Liver (tissue), 9 donors: ENCODE results near the gene UBA1. TPM values are rescaled to one million over a fixed set of nuclear protein-coding genes. Genes with fewer than 3 reads are reported as not detected.

Experiments
- DNase-seq: peaks from one replicate; pipeline ENCODE4 v3.0.0-alpha.2; 2017; ENCODE audit warnings: low spot score
- H3K27ac ChIP-seq, 2 donors: one replicate each; pipeline ENCODE4 v1.7.0; 2013; ENCODE audit warnings: inconsistent platforms in 2 of 2, low read length in 2 of 2, control low read depth in 1 of 2, low read depth in 1 of 2, mild to moderate bottlenecking in 1 of 2
- H3K27me3 ChIP-seq, 4 donors: one replicate each; pipeline versions ENCODE4 v1.6.1 to v1.7.0; 2013; ENCODE audit warnings: low read length in 3 of 4, inconsistent platforms in 1 of 4, mild to moderate bottlenecking in 1 of 4, moderate library complexity in 1 of 4; ENCODE audit not compliant: control insufficient read depth in 4 of 4, insufficient read depth in 4 of 4
- H3K36me3 ChIP-seq, 4 donors: one replicate each; pipeline versions ENCODE4 v1.6.1 to v1.7.0; 2013; ENCODE audit warnings: low read length in 3 of 4, mild to moderate bottlenecking in 3 of 4, low read depth in 1 of 4, moderate library complexity in 1 of 4; ENCODE audit not compliant: control insufficient read depth in 4 of 4, insufficient read depth in 3 of 4
- H3K4me1 ChIP-seq, 4 donors: one replicate each; pipeline versions ENCODE4 v1.6.1 to v1.7.0; 2013; ENCODE audit warnings: low read length in 3 of 4, mild to moderate bottlenecking in 3 of 4, moderate library complexity in 1 of 4; ENCODE audit not compliant: control insufficient read depth in 4 of 4, insufficient read depth in 4 of 4
- H3K4me3 ChIP-seq, 3 donors: one replicate each; pipeline versions ENCODE4 v1.6.1 to v1.7.0; 2013; ENCODE audit warnings: low read length in 3 of 3, control low read depth in 1 of 3, low read depth in 1 of 3, mild to moderate bottlenecking in 1 of 3
- H3K9ac ChIP-seq, 2 donors: one replicate each; pipeline ENCODE4 v1.7.0; 2013; ENCODE audit warnings: low read length in 2 of 2, mild to moderate bottlenecking in 2 of 2, moderate library complexity in 2 of 2, control low read depth in 1 of 2, low read depth in 1 of 2
- H3K9me3 ChIP-seq, 4 donors: one replicate each; pipeline versions ENCODE4 v1.6.1 to v1.7.0; 2013; ENCODE audit warnings: low read length in 3 of 4; ENCODE audit not compliant: control insufficient read depth in 4 of 4
- EGR1 ChIP-seq, 2 donors: IDR thresholded peaks; 2 replicates each; pipeline ENCODE4 v1.6.1; 2016 to 2018; ENCODE audit warnings: antibody characterized with exemption in 2 of 2, low read depth in 2 of 2
- FOXA1 ChIP-seq: IDR thresholded peaks from 2 replicates; pipeline ENCODE4 v1.6.1; 2016; ENCODE audit warnings: antibody characterized with exemption
- HNF4A ChIP-seq, 2 donors: conservative IDR thresholded peaks; 2 replicates each; pipeline ENCODE4 v1.6.1; 2016; ENCODE audit warnings: antibody characterized with exemption in 2 of 2, mild to moderate bottlenecking in 2 of 2
- JUND ChIP-seq, 2 donors: IDR thresholded peaks; 2 replicates each; pipeline ENCODE4 v1.6.1; 2016; ENCODE audit warnings: antibody characterized with exemption in 2 of 2
- MAX ChIP-seq: IDR thresholded peaks from 2 replicates; pipeline ENCODE4 v1.6.1; 2016; ENCODE audit warnings: antibody characterized with exemption
- NR2F2 ChIP-seq: IDR thresholded peaks from 2 replicates; pipeline ENCODE4 v1.6.1; 2016; ENCODE audit warnings: antibody characterized with exemption
- RAD21 ChIP-seq, 2 donors: IDR thresholded peaks; 2 replicates each; pipeline ENCODE4 v1.6.1; 2016; ENCODE audit warnings: antibody characterized with exemption in 2 of 2, mild to moderate bottlenecking in 2 of 2
- RXRA ChIP-seq, 2 donors: IDR thresholded peaks; 2 replicates each; pipeline ENCODE4 v1.6.1; 2017 to 2018; ENCODE audit warnings: antibody characterized with exemption in 2 of 2, mild to moderate bottlenecking in 1 of 2
- SP1 ChIP-seq: IDR thresholded peaks from 2 replicates; pipeline ENCODE4 v1.6.1; 2018; ENCODE audit warnings: antibody characterized with exemption, mild to moderate bottlenecking
- TAF1 ChIP-seq: conservative IDR thresholded peaks from 2 replicates; pipeline ENCODE4 v1.6.1; 2016; ENCODE audit warnings: antibody characterized with exemption, mild to moderate bottlenecking
- YY1 ChIP-seq: IDR thresholded peaks from 2 replicates; pipeline ENCODE4 v1.6.1; 2016; ENCODE audit warnings: antibody characterized with exemption, mild to moderate bottlenecking
- WGBS: extraction: QIAGEN DNeasy Blood & Tissue Kit; methylation state at CpG from one replicate; pipeline ENCODE4 v1.1.7; 2013; 5-methylcytosine and 5-hydroxymethylcytosine counted together
- polyA plus RNA-seq, 2 donors: library from polyadenylated mRNA; stranded (reverse) in 1 of 2; unstranded in 1 of 2; fragments of 200-250 nt in 1 of 2; fragments of >200 nt in 1 of 2; fragmentation: Nextera tagmentation in 1 of 2; extraction: Ambion mirVana in 1 of 2; gene quantifications; one replicate each; pipeline versions ENCODE4 v1.2.1 to v1.2.3, GENCODE V29; 2013 to 2015
- total RNA-seq, 2 donors: library from RNA; depleted of rRNA; stranded (reverse); fragments of >200 nt; gene quantifications; one replicate each; pipeline ENCODE4 v1.2.3, GENCODE V29; 2014
- TF ChIP-seq, protein P1 (sequence below): fragments of 150-350 bp; IDR thresholded peaks from 2 replicates; pipeline ENCODE4 v1.5.1; 2017; ENCODE audit warnings: improper control_type of control experiment, low read depth, low read length; ENCODE audit not compliant: missing input control
- TF ChIP-seq, protein P2 (sequence below): IDR thresholded peaks from 2 replicates; pipeline ENCODE4 v1.6.1; 2016; ENCODE audit warnings: antibody characterized with exemption
- TF ChIP-seq, protein P3 (sequence below): IDR thresholded peaks from 2 replicates; pipeline ENCODE4 v1.6.1; 2016; ENCODE audit warnings: antibody characterized with exemption, mild to moderate bottlenecking
- TF ChIP-seq, protein P4 (sequence below): IDR thresholded peaks from 2 replicates; pipeline ENCODE4 v1.6.1; 2016; ENCODE audit warnings: antibody characterized with exemption
- donor health status: healthy.
- donor health status: healthy.
- donor health status: healthy.
- donor health status: healthy.
- donor health status: healthy.

UBA1 gene
- total and polyA plus RNA-seq, 4 donors = 39.8 to 85.4 (median 68.7) TPM

DNA sequence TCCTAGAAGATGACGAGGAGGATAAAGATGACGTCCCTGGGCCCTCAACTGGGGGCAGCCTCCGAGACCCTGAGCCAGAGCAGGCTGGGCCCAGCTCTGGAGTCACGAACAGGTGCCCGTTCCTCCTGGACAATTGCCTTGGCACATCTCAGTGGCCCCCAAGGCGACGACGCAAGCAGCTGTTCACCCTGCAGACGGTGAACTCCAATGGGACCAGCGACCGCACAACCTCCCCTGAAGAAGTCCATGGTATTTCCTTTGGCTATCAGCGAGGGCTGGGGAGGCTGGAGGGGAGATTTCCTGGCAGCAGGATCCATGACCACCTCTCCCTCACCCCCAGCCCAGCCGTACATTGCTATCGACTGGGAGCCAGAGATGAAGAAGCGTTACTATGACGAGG, 51.0 kb downstream of the UBA1 start:
- Histone ChIP-seq H3K36me3 (peaks cover 0 to 34% (median 12%) of the 10 kb centered on the region in 4 donors), H3K27me3 (peaks cover 0 to 2% (median 0%) of the 10 kb centered on the region in 4 donors), H3K27ac (no peak overlapping the region), H3K9ac (no peak overlapping the region), H3K4me3 (no peak overlapping the region), H3K4me1 (no peaks in the 10 kb centered on the region), H3K9me3 (peaks cover 0 to 4% (median 0%) of the 10 kb centered on the region in 4 donors)
- TF ChIP-seq, protein P1, sequence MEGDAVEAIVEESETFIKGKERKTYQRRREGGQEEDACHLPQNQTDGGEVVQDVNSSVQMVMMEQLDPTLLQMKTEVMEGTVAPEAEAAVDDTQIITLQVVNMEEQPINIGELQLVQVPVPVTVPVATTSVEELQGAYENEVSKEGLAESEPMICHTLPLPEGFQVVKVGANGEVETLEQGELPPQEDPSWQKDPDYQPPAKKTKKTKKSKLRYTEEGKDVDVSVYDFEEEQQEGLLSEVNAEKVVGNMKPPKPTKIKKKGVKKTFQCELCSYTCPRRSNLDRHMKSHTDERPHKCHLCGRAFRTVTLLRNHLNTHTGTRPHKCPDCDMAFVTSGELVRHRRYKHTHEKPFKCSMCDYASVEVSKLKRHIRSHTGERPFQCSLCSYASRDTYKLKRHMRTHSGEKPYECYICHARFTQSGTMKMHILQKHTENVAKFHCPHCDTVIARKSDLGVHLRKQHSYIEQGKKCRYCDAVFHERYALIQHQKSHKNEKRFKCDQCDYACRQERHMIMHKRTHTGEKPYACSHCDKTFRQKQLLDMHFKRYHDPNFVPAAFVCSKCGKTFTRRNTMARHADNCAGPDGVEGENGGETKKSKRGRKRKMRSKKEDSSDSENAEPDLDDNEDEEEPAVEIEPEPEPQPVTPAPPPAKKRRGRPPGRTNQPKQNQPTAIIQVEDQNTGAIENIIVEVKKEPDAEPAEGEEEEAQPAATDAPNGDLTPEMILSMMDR = no peak
- no peak for TF ChIP-seq RXRA (IDR thresholded peaks at IDR 0.05)
- DNase-seq = no peak
- whole genome bisulfite sequencing = 92% methylated on average over 16 of the region's 16 CpGs

GRCh38 chrX:47245156-47245555, 51.5 kb downstream of the UBA1 start:
- peaks cover 0 to 34% (median 12%) of the 10 kb centered on the region in 4 donors for H3K36me3 ChIP-seq
- DNase-seq = no peak
- H3K27ac ChIP-seq = no peak overlapping the region
- peaks cover 0 to 4% (median 0%) of the 10 kb centered on the region in 4 donors for H3K9me3 ChIP-seq
- TF ChIP-seq JUND (IDR thresholded peaks at IDR 0.05) (no peak), RXRA (IDR thresholded peaks at IDR 0.05) (no peak), RAD21 (IDR thresholded peaks at IDR 0.05) (no peak), EGR1 (IDR thresholded peaks at IDR 0.05; ENCODE audit: low read depth in 2 of 2) (no peak), HNF4A (conservative IDR thresholded peaks at IDR 0.05) (no peak), SP1 (no peak), NR2F2 (no peak), TAF1 (no peak), YY1 (no peak), MAX (no peak), FOXA1 (no peak)
- TF ChIP-seq, protein P2, sequence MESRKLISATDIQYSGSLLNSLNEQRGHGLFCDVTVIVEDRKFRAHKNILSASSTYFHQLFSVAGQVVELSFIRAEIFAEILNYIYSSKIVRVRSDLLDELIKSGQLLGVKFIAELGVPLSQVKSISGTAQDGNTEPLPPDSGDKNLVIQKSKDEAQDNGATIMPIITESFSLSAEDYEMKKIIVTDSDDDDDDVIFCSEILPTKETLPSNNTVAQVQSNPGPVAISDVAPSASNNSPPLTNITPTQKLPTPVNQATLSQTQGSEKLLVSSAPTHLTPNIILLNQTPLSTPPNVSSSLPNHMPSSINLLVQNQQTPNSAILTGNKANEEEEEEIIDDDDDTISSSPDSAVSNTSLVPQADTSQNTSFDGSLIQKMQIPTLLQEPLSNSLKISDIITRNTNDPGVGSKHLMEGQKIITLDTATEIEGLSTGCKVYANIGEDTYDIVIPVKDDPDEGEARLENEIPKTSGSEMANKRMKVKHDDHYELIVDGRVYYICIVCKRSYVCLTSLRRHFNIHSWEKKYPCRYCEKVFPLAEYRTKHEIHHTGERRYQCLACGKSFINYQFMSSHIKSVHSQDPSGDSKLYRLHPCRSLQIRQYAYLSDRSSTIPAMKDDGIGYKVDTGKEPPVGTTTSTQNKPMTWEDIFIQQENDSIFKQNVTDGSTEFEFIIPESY = no peak
- TF ChIP-seq, protein P3, sequence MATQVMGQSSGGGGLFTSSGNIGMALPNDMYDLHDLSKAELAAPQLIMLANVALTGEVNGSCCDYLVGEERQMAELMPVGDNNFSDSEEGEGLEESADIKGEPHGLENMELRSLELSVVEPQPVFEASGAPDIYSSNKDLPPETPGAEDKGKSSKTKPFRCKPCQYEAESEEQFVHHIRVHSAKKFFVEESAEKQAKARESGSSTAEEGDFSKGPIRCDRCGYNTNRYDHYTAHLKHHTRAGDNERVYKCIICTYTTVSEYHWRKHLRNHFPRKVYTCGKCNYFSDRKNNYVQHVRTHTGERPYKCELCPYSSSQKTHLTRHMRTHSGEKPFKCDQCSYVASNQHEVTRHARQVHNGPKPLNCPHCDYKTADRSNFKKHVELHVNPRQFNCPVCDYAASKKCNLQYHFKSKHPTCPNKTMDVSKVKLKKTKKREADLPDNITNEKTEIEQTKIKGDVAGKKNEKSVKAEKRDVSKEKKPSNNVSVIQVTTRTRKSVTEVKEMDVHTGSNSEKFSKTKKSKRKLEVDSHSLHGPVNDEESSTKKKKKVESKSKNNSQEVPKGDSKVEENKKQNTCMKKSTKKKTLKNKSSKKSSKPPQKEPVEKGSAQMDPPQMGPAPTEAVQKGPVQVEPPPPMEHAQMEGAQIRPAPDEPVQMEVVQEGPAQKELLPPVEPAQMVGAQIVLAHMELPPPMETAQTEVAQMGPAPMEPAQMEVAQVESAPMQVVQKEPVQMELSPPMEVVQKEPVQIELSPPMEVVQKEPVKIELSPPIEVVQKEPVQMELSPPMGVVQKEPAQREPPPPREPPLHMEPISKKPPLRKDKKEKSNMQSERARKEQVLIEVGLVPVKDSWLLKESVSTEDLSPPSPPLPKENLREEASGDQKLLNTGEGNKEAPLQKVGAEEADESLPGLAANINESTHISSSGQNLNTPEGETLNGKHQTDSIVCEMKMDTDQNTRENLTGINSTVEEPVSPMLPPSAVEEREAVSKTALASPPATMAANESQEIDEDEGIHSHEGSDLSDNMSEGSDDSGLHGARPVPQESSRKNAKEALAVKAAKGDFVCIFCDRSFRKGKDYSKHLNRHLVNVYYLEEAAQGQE = no peak
- TF ChIP-seq, protein P4, sequence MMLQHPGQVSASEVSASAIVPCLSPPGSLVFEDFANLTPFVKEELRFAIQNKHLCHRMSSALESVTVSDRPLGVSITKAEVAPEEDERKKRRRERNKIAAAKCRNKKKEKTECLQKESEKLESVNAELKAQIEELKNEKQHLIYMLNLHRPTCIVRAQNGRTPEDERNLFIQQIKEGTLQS = no peak
- TF ChIP-seq, protein P1 = no peak
- no peak overlapping the region for H3K9ac ChIP-seq
- peaks cover 0 to 2% (median 0%) of the 10 kb centered on the region in 4 donors for H3K27me3 ChIP-seq
- 96% methylated on average over 10 of the region's 10 CpGs for WGBS
- no peak overlapping the region for H3K4me3 ChIP-seq
- no peaks in the 10 kb centered on the region for H3K4me1 ChIP-seq
